Measurements from ENCODE around the gene CIART.
"Not testable (repeated sequence)": the region's sequence is repeated elsewhere in the genome, so short reads cannot be mapped to it uniquely, and the experiment has no call there.

The CIART gene

DNA sequence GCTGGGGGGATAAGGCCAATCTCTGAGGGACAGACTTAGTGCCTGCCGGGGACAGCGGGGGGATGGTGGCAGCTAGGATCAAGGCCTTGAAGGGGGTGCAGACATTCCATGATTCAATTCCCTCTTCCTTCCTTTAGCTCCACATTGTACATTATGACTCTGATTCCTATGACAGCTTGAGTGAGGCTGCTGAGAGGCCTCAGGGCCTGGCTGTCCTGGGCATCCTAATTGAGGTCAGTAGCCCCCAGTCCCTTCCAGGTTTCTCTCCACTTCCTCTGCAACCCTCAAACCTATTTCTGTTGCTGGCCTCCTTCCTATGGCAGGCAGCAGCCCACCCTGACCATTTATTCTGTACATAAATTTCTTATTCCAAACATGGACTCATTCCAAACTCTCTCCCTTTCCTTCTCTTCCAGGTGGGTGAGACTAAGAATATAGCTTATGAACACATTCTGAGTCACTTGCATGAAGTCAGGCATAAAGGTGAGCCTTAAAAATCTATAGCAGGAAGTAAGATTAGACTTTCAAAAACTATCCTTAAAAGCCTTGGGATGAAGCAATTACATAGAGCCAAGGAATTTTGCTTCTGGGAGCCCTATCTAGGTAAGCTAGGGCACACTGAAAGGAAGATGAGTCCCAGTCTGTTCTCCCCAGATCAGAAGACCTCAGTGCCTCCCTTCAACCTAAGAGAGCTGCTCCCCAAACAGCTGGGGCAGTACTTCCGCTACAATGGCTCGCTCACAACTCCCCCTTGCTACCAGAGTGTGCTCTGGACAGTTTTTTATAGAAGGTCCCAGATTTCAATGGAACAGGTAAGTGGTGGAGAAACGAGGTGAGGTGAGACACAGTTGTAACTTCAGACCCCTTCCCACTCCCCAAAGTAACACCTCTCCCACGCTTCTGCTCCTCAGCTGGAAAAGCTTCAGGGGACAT is 19.7 kb upstream of the CIART start:
- no peak for DNase-seq

DNA sequence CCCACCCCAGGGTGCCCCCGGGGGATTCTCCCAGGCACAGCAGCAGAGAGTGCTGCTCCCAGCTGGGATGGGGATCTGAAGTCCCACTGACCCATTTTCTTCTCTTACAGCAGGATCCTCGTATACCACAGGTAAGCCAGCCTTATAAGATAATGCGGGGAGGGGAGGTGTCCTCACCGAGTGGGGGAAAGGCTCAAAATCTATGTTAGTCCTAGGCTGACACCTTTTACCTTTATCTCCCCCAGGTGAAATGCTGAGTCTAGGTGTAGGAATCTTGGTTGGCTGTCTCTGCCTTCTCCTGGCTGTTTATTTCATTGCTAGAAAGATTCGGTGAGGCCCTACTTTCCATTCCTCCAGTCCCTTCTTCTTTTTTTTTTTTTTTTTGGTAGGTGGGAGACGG is 18.8 kb upstream of the CIART start:
- no peak for DNase-seq

DNA sequence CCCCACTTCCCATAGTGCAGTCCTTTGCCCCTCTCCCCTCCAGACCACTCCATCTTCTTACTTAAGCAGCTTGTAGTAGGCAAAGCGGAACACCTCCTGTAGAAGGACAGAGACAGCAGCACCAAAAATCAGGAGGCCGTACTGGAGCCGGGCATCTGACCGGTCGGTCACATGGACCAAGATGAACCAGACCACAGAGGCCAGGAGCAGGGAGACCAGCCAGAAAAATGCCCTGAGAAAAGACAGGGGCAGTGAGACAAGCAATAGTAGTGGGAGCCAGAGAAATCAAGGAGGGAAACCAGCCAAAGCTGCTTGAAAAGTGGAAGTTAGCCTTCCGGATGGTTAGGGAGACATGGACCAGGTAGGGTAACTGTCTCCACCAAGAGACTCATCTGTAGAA is 14.5 kb upstream of the CIART start:
- no peak for DNase-seq

DNA sequence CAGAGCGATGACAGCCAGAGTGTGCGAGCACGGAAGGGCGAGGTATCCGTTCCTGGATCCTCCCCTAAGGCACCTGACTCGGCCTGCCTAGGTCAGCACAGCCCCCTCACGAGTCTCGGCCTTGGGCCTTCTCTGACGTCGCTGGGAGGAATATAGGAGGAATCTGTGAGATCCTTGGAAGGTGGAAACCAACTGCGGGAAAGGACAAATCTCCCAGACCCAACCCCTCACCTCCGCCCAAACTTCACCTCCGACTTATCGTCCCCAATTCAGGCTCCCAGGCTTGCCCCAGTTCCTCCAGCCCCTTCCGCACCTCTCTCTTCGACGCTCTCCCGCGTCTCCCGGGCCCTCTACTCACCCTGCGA is 14.0 kb upstream of the CIART start:
- DNase-seq = no peak

DNA sequence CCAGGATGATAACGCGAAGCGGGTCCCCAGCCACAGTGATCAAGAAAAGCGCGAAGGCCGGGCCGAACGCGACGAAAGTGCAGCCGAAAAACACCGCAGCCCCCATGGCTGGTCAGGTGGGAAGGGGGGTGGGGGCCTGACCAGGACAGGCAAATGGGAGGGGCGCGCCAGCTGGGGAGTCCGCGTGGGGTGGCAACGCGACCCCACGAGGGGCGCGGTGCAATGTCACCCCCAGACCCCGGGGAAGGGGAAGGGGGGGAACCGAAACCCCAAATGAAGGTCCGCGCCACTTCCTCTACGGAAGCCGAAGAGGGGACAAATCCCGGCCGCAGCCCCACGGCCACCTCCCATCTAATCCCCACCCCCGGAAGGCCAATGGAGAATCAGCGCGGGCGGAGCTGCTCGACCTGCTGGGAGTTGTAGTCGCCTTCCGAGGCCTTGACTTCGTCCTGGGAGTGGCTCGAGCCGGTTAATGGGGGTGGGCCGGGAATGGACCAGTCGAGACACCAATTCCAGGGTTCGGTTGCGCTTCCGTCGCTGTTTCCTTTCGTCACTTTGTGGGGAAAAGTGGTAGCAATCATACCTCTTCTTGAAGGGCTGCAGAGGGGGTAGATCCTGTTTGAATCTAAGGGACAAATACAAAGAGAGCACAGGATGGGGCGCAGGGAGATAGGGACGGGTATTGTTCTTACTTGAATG is 13.5 kb upstream of the CIART start, which contains the start of gene APH1A:
APH1A (minus strand) TSS at position 312 of the 699 bp plus-strand sequence; CDS start at position 106, 206 bp downstream.
- peak; percentile 68 to 90 for DNase-seq

DNA sequence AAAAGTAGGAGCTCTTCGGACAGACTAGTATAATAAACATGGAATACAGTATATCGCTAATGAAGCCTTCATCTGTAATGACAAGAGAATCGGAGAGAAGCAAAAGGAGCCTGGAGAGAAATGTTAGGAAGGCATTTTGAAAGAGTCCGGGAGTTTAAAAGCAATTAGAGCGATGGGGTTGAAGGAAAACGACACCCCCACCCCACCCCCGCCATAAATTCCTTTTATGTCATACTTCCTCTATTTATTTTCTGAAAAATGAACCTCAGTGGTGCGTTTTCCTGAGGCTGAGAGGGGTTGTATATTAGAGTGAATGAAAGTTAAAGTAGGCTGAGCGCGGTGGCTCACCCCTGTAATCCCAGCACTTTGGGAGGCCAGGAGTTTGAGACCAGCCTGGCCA is 12.9 kb upstream of the CIART start:
- no peak for DNase-seq

DNA sequence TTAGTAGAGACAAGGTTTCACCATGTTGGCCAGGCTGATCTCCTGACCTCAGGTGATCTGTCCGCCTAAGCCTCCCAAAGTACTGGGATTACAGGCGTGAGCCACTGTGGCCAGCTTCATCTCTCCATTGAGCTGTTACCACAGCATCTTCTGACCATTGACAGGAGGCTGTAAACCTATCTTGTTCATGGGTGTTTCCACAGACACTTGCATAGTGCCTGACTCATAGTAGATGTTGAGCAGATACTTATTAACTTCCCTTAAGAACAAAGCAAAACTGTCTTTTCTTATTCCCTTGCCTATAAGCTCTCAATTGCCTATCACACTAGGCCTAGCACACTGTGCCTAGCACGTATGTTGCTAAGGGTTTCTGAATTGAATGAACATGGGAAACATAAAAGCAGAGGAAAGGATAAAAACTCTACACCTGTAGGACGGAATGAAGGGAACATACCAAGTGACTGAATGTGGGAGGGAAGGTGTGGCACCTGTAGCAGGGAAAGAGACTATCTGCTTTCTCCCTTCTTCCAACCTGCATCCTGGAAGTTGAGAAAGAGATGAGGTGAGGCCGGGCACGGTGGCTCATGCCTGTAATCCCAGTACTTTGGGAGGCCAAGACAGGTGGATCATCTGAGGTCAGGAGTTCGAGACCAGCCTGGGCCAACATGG is 10.9 kb upstream of the CIART start:
- DNase-seq = no peak

DNA sequence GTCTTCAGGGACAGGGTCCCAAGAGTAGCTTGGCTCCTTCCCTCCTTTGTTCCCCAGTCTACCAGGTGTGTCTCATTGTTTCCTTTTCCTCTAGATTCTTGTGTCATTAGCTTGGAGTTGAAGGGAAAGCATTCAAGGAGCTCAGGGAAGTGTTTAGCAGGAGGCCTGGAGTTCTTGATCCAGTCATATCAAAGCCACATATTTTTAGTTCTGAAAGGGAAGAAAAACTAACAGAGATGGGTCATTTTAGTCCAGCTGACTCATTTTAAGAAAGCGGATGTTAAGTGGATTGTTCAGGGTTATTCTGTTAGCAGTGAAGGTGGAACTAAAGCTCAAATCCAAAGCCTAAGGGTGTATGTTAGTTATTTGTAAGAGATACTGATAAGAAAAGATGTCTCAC is 9.0 kb upstream of the CIART start:
- DNase-seq = no peak

DNA sequence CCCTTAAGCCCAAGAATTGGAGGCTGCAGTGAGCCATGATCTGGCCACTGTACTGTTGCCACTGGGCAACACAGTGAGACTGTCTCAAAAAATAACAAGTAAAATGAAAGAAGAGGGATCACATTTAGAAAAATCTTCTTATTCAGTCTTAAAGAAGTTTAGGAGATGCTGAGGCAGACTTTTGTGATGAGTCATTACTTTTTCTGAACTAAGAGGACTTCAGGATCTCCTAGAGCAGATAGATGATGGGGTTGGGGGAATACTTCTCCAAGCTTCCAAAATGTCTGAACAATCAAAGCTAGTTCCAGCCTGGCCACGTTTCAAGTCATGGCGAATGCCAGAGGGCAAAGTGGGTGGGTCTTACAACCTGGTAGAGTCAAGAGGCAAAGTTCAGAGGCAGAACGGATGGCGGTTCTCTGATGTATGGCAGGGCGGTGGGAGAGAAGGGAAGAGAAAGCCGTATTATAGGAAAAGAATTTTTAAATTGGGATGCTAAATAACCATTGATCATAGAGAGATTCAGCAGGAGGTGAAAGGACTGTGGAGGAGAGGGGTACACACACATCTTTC is 2.1 kb upstream of the CIART start:
- DNase-seq = no peak

DNA sequence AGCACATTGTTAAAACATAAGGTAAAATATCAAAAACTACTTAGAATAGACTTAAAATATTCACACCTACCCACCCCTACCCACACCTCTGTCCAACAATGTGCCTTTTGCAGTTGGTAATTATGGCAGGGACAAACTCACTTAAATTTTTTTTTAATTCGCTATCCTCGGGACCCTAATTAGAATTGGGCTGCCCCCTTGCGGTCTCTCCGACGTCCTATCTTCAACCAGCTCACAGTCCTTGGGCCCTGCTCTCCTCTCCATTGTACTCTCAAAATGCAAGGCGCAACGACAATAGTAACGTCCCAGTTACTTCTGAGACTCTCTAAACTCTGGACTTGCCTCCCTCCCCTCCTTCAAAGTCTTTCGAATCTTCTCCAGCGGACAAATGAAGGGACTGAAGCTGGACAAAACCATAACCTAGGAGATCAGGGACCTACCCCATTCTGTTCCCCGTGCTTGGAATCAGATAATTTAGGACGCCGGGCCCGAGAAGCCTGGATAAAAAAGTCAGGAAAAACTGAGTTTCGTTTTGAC is 1.1 kb upstream of the CIART start:
- DNase-seq = peak in 1 of 2 experiments; percentile 20

DNA sequence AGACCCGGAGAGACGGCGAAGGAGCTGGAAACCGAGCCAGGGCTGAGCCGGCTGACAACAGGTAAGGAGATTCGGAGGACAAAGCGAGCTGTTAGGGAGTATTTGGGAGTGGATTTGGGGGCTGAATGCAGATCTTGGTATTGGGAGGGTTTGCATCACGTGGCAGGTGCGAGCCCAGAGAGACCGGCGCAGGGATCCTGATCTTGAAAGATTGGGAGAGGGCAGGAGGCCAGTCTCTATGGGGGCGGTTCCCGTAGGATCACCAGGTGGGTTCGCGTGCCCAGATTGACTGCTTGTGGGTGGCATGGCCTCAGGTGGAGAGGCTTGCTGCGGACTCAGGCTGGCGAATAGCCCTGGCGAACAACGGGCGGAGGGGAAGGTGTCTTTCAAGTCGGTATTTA is 204 bp downstream of the CIART start:
- DNase-seq = no peak

DNA sequence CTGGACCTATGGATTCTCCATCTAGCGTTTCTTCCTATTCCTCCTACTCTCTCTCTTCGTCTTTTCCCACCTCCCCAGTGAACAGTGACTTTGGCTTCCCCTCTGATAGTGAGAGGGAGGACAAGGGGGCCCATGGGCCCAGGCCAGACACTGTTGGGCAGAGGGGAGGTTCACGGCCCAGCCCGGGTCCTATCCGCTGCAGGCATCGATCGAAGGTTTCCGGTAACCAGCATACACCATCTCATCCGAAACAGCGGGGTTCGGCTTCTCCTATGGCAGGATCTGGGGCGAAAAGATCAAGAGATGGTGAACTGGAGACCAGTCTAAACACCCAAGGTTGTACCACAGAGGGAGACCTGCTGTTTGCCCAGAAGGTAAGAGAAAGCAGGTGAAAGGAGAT is 906 bp downstream of the CIART start:
- no peak for DNase-seq

DNA sequence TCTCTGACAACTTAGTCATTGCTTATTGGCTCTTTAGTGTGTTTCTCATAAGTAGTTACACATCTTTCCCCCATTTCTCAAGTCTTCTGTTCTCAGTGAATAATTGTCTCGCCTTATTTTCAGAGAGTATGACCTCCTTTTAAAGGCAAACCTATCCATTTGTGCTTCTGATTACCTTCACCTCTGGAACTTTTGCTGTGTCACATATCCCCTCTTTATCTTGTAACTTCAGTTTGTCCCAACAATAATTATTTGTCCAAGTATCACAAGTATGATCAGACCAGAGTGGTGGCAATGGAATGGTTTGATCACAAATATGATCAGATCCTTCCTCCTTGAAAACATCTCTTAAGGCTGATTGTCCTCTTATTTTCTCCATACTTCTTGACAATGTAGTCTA is 6.0 kb downstream of the CIART start:
- DNase-seq = no peak

DNA sequence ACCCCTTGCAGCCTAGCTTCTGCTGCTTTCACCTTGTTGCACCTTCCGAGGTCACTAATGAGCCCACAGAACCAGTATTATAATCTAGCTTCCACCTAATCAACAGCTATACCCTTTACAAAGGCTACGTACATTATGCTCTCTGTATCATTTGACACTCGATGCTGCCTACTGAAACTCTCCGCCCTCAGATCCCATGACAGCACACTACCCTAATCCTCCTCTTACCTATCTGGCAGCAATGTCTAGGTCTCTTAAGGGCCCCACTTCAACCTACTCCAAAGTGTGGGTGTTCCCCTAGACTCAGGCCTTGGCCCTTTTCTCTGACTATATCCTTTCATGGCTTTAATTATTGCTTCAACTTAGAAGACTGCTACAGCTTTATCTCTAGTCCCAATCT is 6.5 kb downstream of the CIART start:
- DNase-seq = no peak

DNA sequence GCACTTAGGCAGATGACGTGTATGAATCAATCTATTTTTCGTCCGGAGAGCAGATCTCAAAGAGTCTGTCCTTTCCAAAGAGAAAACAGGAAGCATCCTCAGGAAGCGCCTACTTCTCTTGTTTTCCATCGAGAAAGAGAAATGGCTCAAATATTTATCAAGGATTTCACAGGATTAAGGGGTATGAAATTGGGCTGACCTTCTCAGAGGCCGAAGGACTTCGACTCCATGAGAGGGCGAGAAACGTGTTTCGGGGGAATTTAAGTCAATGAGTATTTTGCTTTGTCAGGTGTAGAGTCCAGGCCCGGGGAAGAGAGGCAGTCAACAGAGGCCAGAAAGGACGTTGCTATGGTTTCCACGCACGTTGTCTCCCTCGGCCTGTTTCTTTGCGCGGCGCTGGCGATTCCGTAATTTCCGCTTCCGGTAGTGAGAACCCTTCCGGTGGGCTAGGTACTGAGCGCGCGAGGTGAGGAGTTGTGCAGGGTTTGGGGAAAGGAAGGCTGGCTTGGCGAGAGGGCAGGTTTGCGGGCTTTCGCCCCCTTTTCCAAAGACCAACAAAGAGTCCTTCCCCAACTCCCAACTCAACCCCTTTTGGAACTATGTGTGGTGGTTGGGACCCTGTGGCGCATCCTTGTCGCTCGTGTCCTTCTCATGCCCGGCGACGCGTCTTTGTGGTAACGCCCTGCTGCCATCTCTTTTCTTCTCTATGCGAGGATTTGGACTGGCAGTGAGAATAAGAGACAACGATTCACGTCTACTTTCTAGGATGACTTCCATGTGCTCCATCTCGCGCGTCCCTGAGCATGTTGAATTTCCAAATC is 11.3 kb downstream of the CIART start, which contains the start of gene MRPS21:
MRPS21 (plus strand) TSS at position 429 of the 821 bp plus-strand sequence. CDS start 506 bp downstream, outside the sequence.
- DNase-seq = peak; percentile 80 to 87

DNA sequence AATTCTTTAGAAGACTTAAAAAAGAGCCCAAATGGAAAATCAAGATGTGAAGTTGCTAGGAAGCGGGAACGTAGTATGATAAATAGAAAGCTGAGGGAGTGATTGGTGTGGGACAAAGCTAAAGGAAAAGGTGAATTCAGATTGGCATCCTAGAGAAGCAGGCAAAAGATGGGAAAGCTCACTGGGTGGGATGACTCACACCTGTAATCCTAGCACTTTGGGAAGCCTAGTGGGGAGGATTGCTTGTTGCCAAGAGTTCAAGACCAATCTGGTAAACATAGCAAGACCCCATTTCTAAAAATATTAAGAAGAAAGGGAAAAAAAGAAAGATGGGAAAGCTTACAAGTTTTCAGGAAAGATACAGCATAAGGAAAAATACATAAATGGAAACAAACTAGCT is 13.1 kb downstream of the CIART start:
- DNase-seq = no peak

DNA sequence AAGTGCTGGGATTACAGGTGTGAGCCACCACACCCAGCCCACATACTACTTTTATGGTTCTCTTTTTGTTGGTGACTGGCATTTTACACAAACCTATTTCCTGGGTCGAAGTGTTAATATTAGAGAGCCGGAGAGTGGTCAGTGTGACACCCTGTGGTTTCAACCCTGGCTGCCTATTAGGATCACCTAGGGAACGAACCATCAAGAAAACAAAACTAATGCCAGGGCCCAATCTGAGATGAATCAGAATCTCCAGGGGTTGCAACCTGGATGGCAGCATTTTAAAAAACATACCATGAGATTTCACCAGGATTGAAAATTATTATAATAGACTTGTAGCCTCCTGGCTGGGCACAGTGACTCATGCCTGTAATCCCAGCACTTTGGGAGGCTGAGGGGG is 17.4 kb downstream of the CIART start:
- DNase-seq = no peak

DNA sequence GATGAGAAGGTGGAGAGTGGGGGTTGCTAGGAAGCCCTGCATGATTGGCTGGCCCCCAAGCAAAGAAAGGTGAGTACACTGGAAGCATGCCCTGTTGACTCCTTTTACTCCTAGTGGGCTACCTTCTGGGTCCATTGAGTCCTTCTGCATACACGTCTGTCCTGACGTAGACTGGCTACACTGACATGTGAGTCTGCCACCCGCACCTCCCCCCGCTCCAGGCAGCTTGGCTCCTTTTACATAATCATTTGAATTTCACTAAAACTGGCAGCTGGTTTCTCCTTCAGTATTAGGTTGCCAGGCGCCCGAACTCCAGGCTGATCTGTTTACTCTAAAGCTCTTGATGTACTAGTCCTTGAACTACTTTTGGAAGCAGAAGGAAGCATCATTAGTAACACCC is 20.0 kb downstream of the CIART start:
- DNase-seq = no peak

DNA sequence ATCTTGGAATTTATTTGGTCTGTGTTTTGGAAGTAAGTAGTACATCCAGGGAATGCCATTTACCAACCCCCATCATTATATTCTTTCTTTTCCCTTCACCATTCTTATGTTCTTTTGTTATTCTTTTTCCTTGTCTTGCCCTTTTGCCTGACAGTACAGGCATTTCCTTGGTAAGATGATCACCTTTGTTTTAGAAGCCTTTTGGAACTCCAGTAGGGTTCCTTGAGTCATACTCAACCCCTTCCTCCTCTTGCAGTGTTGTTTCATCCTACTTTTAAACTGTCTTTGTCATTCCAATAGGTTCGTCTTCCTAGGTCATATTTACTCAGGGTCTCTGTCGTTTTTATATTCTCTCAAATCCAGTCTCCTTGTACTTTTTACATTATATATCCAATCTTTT is 20.5 kb downstream of the CIART start:
- DNase-seq = no peak

DNA sequence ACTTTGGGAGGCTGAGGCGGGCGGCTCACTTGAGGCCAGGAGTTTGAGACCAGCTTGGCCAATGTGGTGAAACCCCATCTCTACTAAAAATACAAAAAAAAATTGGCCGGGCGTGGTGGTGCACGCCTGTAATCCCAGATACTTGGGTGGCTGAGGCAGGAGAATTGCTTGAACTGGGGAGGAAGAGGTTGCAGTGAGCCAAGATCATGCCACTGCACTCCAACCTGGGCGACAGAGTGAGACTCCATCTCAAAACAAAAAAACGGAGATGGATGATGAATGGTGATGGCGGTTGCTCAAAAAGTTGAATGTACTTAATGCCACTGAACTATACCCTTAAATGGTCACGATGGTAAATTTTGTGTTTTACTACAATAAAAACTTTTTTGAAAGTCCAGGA is 26.2 kb downstream of the CIART start:
- DNase-seq = not testable (repeated sequence)

DNA sequence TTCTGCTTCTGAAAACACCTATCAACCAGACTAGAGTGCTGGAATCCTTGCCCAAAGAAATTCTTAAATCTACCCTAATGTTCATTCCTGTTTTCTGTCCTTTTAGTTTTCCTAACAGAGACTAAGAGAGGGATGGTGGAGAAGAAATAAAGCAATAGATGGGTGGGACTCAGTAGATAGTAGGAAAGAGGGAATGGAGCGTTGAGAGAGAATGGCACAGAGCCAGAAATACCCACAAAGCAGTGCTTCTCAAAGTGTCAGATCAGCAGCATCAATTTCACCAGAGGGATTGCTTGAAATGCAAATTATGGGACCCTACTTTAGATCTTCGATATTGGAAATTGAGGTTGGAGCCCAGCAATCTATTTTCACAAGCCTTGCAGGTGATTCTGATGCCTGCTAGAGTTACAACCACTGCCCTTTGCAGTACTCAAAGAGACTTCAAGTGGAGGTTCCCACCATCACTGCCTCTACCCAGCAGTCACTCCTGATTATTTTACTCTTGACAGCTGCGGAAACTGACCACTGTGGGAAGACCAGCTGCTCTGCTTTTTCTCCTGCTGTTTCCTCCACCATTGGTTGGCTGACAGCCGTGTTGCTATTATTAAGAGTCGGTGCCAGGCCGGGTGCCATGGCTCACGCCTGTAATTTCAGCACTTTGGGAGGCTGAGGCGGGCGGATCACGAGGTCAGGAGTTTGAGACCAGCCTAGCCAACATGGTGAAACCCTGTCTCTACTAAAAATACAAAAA is 27.6 kb downstream of the CIART start:
- no peak for DNase-seq

Measured in cerebellar nuclear complex (tissue), 1 donor.